GM18517 (cell line): ENCODE data around the gene IGFN1.
"Not testable (repeated sequence)": the region's sequence is repeated elsewhere in the genome, so short reads cannot be mapped to it uniquely, and the experiment has no call there.

Experiments used
- ATAC-seq: cut with Tn5 transposase; IDR thresholded peaks from one replicate; pipeline ENCODE4 v1.9.1; 2021; ENCODE audit warnings: mild to moderate bottlenecking, moderate library complexity; ENCODE audit not compliant: unreplicated experiment

Gene IGFN1

GRCh38 chr1:201239646-201240045 is 49.0 kb downstream of the IGFN1 start:
- ATAC-seq, result not testable (repeated sequence)

GRCh38 chr1:201240171-201240570 is 49.5 kb downstream of the IGFN1 start:
- no peak for ATAC-seq

DNA sequence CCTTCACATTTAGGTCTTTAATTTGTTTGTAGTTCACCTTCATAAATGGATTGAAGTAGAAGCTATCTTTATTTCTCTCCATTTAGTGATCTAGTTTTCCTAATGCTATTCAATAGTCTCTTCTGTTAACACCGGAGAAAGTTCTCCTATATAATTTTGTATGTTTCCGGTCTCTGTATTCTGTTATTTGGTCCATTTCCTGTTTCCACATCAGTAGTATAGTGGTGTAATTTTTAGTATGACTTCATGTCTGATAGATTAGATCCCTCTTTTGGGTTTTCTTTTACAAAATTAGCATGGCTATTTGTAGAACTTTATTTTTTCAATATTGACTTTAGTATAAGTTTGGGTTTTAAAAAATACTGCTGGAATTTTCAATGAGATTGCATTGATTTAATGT is 51.1 kb downstream of the IGFN1 start:
- no peak for ATAC-seq

DNA sequence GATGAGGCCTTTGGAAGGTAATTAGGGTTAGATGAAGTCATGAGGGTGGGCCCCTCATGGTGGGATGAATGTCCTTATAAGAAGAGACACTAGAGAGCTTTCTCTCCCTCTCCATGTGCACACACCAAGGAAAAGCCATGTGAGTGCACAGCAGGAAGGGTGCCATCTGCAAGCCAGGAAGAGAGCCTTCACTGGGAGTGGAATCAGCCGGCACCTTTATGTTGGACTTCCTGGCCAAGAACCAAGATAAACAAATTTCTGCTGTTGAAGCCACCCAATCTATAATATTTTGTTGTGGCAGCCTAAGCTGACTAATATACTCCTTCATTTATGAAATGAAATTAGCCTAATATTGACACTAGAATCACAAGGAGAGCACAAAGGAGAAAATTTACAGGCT is 54.5 kb downstream of the IGFN1 start:
- no peak for ATAC-seq

GRCh38 chr1:201248721-201249559 is 58.3 kb downstream of the IGFN1 start:
- ATAC-seq, result no peak

DNA sequence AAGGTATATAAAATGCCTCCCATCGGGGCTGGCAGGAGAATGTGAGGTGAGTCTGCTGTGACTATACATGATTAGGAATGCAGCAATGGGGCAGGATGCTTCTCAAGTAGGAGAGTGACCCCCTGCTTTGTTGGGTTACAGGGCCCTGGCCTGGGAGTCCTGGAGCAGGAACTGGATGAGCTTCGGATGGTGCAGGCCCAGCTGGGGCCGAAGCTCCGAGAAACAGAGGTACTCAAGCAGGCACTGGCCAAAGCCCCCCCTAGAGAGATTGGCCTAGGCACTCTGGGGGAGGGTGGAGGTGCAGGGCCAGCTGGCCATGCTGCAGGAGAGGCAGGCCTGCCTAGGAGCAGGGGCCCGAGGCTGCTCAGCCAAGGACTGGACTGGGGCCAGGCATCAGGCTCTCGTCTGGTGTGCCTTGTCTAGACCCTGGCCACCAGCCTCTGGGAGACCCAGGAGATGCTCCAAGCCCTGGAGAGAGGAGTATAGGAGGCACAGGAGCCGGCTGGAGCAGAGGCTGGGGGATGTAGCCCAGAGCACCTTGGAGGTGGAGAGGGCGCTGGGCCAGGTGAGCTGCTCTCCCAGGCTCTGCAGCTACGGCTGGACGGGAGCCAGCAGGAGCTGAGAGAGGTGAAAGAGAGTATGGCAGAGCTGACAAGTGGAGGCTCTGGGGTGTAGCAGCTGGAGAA is 59.8 kb downstream of the IGFN1 start:
- ATAC-seq, result no peak

DNA sequence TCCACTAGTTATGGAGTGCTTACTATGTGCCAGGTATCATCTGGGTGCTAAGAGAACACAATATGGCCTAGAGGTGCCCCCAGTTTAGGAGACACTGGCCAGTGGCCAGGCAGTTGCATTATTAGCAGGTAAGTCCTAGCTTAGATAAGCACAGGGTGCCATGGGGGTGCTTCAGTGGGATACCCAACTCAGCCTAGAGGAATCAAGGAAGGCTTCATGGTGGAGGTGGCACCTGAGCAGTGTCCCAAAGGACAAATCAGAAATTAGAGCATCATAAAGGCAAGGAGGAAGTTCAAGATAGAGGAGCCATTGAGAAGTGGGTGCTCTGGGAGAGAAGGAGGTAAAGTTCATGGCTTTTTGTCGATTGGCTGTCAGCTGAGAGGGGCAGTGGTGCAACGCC is 60.8 kb downstream of the IGFN1 start:
- no peak for ATAC-seq

DNA sequence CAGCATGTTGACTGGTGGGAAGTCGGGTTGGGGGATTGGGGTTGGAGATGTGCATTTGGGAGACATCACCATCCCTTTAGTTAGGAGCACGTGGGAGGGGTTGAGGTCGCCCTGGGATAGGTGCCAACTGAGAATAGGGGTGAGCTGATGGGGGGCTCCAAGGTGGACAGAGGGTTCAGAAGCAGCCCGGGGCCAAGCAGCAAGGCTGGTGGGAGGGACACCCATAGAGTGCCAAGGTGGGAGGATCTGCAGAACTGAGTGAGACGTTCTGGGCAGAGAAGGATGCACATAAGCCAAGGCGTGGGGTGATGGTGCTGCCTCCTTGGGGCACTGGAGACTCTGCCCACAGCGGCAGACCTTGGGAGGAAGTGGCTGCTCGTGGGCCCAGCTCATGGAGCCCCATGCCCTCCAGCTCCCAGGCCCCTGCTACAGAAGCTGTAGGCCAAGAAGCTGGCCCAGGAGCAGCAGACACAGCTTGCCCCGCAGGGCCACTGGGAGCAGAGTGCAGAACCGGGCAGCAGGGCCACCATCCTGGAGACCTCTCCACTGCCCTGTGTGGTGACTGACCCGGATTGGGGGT is 61.3 kb downstream of the IGFN1 start:
- no peak for ATAC-seq

DNA sequence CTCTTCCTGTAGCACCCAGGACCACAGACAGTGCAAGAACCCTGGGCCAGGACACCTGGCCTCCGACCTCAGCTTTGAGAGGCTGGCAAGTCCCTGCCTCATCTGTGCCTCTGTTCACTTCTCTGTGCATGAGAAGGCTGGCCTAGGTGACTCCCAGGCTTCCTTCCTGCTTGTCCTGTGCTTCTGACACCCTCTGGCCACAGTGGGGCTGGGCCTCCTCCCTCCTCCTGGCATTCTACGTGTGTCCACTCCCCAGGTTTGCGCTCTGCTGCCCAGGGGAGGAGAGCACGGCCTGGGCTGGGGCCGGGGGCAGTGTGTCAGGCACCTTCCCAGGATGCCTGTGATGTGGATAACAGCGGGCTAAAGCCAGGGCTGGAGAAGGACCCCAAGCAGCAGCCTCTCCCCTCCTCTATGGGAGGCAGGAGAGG is 62.3 kb downstream of the IGFN1 start:
- ATAC-seq, result no peak

DNA sequence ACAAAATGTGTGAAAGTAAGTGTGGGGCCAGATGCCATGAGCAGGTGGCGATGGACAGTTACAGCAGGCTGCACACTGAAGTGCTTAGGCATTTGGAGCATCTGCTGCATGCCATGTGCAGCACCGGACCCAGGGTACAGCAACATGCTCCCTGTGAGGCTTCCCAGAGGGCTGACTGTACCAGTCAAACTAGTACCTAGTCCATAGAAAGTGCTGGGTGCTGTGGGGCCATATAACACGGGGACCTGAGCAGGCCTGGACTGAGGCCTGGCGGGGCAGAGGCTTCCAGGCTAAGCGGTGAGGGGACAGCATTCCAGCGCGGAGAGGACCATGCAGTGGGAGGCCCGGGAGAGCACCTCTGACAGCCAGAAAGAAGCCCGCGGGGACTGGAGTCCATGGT is 62.8 kb downstream of the IGFN1 start:
- no peak for ATAC-seq

- ATAC-seq, result no peak
Measured at GRCh38 chr1:201253906-201254624, 63.4 kb downstream of the IGFN1 start.

DNA sequence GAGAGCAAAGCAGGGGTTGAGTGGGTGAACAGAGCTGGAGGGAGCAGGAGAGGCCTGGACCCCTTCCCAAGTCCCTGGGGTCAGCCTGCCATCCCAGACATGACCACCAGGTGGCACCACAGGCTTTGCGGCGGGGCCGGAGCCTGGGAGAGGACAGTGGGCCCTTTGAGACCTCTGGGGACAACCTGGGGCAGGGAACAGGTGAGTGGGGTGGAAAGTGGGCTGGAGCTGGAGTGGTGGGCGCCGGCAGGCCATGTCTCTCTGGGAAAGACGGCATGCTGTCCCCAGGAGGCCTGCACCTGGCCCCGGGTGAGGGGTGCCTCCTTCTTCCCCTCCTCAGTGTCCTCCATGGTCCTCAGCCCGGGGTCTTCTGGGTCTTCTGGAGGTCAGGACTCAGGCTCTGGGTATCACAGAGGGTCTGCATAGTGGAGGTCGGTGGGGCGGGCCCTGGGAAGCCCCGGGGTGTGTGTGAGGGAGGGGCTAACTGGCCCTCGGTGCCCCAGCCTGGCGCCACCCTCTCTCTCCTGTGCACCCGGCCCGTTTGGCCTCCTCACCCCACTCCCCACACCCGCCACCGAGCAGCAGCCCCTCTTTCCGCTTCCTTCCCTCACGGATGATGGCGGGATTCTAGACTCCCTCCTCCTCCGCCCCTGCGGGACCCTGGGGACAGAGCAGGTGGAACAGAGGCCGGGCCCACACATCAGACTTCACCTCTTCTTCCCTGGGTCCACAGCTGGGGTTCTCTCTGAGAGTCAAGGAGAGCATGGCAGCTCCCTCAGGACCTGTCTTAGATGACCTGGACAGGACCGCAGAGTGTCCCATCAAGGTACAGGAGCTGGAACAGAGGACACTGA is 64.2 kb downstream of the IGFN1 start:
- no peak for ATAC-seq

GRCh38 chr1:201255479-201256362 is 65.1 kb downstream of the IGFN1 start:
- no peak for ATAC-seq

GRCh38 chr1:201258132-201258531 is 67.5 kb downstream of the IGFN1 start:
- ATAC-seq, result not testable (repeated sequence)

- ATAC-seq, result no peak
Measured at GRCh38 chr1:201258763-201259230, 68.2 kb downstream of the IGFN1 start.

GRCh38 chr1:201259476-201260235 is 69.0 kb downstream of the IGFN1 start:
- ATAC-seq, result no peak

DNA sequence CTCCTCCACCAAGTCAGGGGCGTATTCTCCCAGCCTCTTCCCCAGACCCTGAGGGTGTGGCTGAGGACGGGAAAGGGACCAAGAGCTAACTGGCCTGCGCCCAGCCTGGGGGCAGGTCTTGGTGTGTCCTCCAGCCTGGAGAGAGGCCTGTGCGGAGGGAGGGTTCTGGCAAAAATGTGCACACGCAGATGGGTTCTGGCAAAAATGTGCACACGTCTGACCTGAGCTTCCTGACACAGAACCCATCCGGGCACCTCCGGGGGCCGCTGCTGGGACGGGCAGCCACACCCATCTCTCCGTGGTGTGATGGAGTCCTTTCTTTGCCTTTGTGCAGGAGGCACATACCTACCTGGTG is 69.6 kb downstream of the IGFN1 start:
- no peak for ATAC-seq

DNA sequence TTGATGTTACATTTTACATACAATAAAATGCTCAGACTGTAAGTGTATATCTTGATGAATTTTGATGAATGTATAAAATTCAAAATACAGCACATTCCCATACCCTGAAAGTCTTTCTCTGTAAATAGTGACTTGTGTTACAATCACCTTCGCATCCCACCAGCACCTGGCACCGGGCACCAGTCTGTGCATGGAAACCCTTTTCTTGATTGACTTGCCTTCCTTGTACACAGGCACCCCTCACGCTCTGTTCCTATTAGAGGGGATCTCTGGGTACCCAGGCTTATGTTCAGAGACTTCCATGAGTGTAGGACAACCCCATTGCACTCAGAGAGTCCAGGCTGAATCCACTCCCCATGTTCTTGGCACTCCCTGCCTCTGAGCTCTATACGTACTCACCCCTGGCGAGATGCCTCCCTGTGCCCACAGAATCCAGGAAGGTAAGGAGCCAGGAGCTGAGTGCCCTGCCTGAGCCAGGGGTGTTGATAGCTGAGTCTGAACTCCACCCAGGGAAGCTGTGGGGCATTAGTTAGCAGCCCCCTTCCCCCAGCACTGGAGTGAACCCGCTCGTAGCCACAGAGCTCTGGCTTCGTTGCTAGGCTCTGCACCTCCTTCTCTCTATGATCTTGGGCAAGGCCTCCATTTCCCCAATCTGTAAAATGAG is 70.2 kb downstream of the IGFN1 start:
- no peak for ATAC-seq
